Ovary (tissue), 9 donors: Measurements from ENCODE around the gene SLC1A2. TPM values are rescaled to one million over a fixed set of nuclear protein-coding genes. Genes with fewer than 3 reads are reported as not detected.

Experiments used
- DNase-seq, 5 donors: peaks; one replicate each; pipeline ENCODE4 v3.0.0-alpha.2; 2019 to 2020
- H3K27ac ChIP-seq, 2 donors: fragments of 200-600 bp; one replicate each; pipeline versions ENCODE4 v1.5.1 to v1.8.0; 2019 to 2022
- H3K27me3 ChIP-seq: fragments of 200-600 bp; one replicate; pipeline ENCODE4 v1.8.0; 2022
- H3K36me3 ChIP-seq: fragments of 200-600 bp; sonication (generic); one replicate; pipeline ENCODE4 v1.5.1; 2019
- H3K4me1 ChIP-seq: one replicate; pipeline ENCODE4 v1.8.1; 2013; ENCODE audit warnings: mild to moderate bottlenecking, moderate library complexity; ENCODE audit not compliant: insufficient read depth
- H3K4me3 ChIP-seq: fragments of 200-600 bp; sonication (generic); one replicate; pipeline ENCODE4 v1.5.1; 2017
- H3K9me3 ChIP-seq, 2 donors: fragments of 200-600 bp in 1 of 2; sonication (generic) in 1 of 2; one replicate each; pipeline versions ENCODE4 v1.5.1 to v1.8.1; 2013 to 2019; ENCODE audit warnings: mild to moderate bottlenecking in 1 of 2, moderate library complexity in 1 of 2
- EP300 ChIP-seq: sonication (generic); formaldehyde crosslinking; IDR thresholded peaks from one replicate; pipeline ENCODE4 v1.6.1; 2017; ENCODE audit warnings: antibody characterized with exemption
- POLR2A ChIP-seq: fragments of 450-650 bp; IDR thresholded peaks from one replicate; pipeline ENCODE4 v1.6.1; 2017; ENCODE audit warnings: antibody characterized with exemption, mild to moderate bottlenecking, moderate library complexity
- WGBS, 3 donors: extraction: QIAGEN DNeasy Blood & Tissue Kit in 1 of 3; methylation state at CpG; one replicate each; pipeline versions ENCODE4 v1.1.5 to v1.1.7; 2013 to 2017; 5-methylcytosine and 5-hydroxymethylcytosine counted together
- intact Hi-C, 4 donors: fragments of 100-400 bp; cut with DNase I; formaldehyde crosslinking; loops; one replicate each; pipeline versions ENCODE4 v1.11.0 to v1.15.1; 2022 to 2023
- polyA plus RNA-seq, 2 donors: library from polyadenylated mRNA; stranded (reverse); fragments of 200-250 nt in 1 of 2; fragments of 350-450 nt in 1 of 2; fragmentation: Illumina TruSeq in 1 of 2; extraction: RNeasy Lipid Tissue Mini Kit (QIAGEN cat#74804) in 1 of 2; gene quantifications; one replicate each; pipeline ENCODE4 v1.2.3, GENCODE V29; 2013 to 2014
- total RNA-seq, 7 donors: library from RNA; depleted of rRNA in 2 of 7; stranded (reverse); fragments of >200 nt in 2 of 7; fragmentation: NEBNext Ultra II Directional in 3 of 7; extraction: Animal tissue kit (Norgen Biotek cat#: 25700) in 3 of 7; gene quantifications; one replicate each; pipeline versions ENCODE4 v1.1.0 to v1.2.4, GENCODE V29; 2016 to 2023
- TF ChIP-seq, protein P1 (sequence below), 3 donors: fragments of 450-650 bp in 2 of 3; fragments of 200-600 bp in 1 of 3; IDR thresholded peaks; one replicate each; pipeline versions ENCODE4 v1.5.1 to v1.8.0; 2016 to 2022; ENCODE audit warnings: antibody characterized with exemption in 3 of 3, mild to moderate bottlenecking in 1 of 3
- donor health status: DM: no; HTN: no; CAD: no; lungs with moderate emphysema.
- donor health status: DM: no; HTN: no; CAD: no.
- donor health status: Bipolar disorder and iron deficiency.
- donor health status: DM: yes; HTN: yes; CAD: no.
- donor health status: DM: no; HTN: no; CAD: no.
- donor health status: DM: yes; HTN: yes; CAD: no.

SLC1A2 gene
- total and polyA plus RNA-seq, 9 donors, result 0.02 to 0.80 (median 0.15) TPM

DNA sequence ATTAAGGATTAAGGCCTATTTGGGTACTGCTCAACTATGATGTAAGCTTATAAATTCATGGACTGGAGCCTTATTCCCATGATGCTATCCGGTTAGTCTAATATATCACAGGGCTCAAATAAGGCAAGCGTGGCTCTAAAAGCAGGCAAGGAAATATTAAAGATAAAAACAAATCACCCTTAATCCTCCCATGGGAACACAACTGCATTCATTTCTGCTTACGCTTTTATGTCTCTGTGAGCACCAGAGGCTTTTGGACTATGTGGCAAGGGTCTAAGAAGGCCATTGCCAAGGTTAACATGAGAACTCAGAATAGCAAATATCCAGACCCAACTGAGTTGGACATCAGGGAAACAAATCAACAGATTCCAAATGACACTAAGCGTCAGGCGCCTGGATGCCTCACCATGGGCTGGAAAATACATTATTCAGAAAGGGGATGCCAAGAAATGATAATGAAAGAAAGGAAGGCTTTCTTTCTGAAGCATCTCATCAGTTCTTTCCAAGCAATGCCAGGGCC is 138.1 kb downstream of the SLC1A2 start:
- Histone ChIP-seq H3K4me3 (no peak overlapping the region), H3K36me3 (no peaks in the 10 kb centered on the region), H3K27me3 (no peaks in the 10 kb centered on the region), H3K27ac (no peak overlapping the region), H3K4me1 (no peaks in the 10 kb centered on the region), H3K9me3 (no peaks in the 10 kb centered on the region)
- TF ChIP-seq POLR2A (no peak), EP300 (no peak)
- TF ChIP-seq, protein P1, sequence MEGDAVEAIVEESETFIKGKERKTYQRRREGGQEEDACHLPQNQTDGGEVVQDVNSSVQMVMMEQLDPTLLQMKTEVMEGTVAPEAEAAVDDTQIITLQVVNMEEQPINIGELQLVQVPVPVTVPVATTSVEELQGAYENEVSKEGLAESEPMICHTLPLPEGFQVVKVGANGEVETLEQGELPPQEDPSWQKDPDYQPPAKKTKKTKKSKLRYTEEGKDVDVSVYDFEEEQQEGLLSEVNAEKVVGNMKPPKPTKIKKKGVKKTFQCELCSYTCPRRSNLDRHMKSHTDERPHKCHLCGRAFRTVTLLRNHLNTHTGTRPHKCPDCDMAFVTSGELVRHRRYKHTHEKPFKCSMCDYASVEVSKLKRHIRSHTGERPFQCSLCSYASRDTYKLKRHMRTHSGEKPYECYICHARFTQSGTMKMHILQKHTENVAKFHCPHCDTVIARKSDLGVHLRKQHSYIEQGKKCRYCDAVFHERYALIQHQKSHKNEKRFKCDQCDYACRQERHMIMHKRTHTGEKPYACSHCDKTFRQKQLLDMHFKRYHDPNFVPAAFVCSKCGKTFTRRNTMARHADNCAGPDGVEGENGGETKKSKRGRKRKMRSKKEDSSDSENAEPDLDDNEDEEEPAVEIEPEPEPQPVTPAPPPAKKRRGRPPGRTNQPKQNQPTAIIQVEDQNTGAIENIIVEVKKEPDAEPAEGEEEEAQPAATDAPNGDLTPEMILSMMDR (IDR thresholded peaks at IDR 0.05), result no peak
- intact Hi-C loops, result no loop called here
- no peak for DNase-seq
- WGBS, 3 donors, result 70 to 93% (median 86%) methylated on average over 5 of the region's 5 CpGs

DNA sequence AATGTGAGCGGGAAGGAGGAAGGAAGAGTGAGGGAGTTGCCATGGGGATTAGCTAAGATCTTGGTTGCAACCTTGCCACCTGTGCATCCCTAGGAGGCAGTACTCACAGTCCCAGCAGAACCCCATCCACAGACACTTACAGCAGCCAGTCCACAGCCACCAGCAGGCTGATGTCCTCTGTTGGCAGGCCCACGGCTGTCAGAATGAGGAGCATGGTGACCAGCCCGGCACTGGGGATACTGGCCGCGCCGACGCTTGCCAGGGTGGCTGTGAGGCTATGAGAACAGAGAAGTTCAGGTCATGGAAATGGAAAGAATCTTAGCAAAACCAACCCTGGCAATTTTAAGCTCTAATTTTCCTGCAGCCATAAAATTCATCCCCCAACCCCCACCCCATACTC is 138.6 kb downstream of the SLC1A2 start:
- no peak overlapping the region for H3K4me3 ChIP-seq
- H3K36me3 ChIP-seq, result no peaks in the 10 kb centered on the region
- WGBS, 3 donors, result 95 to 97% (median 96%) methylated on average over 7 of the region's 7 CpGs
- intact Hi-C loops, result no loop called here
- H3K27ac ChIP-seq, result no peak overlapping the region
- TF ChIP-seq, protein P1 (IDR thresholded peaks at IDR 0.05), result no peak
- TF ChIP-seq POLR2A, result no peak
- no peak for TF ChIP-seq EP300
- no peaks in the 10 kb centered on the region for H3K9me3 ChIP-seq
- DNase-seq, result no peak
- H3K4me1 ChIP-seq, result no peaks in the 10 kb centered on the region
- no peaks in the 10 kb centered on the region for H3K27me3 ChIP-seq

DNA sequence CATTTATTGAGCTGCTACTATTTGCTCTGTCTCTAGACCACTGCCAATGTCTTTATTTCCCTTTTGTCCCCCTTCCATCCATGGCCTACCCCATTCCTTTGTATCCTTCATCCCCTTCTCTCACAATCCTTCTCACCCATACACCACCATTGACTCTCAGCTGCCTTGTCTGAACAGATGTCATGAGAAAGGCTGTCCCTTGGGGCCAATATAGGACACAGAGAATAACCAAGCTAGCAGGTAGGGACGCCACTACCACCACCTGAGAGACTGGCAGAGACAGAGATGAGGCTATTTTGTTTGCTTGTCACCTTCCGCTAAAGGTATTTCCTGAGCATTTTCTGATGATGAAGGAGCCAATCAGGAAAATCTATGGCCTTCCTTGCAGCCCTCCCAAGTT is 141.5 kb downstream of the SLC1A2 start:
- Histone ChIP-seq H3K9me3 (no peaks in the 10 kb centered on the region), H3K27me3 (no peaks in the 10 kb centered on the region), H3K4me1 (no peaks in the 10 kb centered on the region), H3K36me3 (no peaks in the 10 kb centered on the region), H3K27ac (no peak overlapping the region), H3K4me3 (no peak overlapping the region)
- no peak for DNase-seq
- intact Hi-C loops, result loop anchor here in 1 of 4 donors (10.0 kb wide), 1 partner anchor 63 kb away; no protein-coding TSS in a partner anchor
- TF ChIP-seq EP300 (no peak), POLR2A (no peak)
- TF ChIP-seq, protein P1 (IDR thresholded peaks at IDR 0.05), result no peak
- WGBS, 3 donors, result 90 to 95% (median 94%) methylated on average over 2 of the region's 2 CpGs

DNA sequence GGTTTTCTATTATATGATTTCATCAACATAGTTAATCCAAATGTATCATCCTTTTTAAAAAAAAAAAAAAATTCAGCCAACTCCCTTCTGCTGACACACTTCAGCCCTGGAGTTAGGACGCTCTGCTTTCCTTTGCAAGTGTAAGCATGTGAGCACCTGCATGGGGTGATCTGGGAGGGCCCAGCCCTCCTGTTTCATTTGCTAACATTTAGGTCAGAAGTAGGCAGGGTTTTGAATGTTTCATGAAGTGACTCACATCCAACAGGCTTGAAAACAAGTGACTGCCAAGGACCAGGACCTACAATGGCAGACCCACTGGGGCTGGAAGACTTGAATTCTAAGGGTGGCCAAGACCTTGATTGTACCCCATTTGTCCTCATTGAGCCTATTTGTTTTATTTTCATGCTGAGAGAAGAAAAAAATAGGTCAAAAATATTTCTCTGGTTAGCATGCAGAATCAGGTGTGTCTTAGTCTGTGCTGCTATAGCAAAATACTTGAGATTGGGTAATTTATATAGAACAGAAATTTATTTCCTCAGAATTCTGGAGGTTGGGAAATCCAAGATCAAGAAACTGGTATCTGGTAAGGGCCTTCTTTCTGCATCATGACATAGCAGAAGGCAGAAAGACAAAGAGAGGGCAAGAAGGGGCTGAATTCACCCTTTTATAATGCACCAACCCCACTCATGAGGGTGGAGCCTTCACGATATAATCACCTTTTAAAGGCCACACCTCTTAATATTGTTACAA is 142.8 kb downstream of the SLC1A2 start:
- DNase-seq, result no peak
- Histone ChIP-seq H3K36me3 (no peaks in the 10 kb centered on the region), H3K4me1 (no peaks in the 10 kb centered on the region), H3K4me3 (no peak overlapping the region), H3K27me3 (no peaks in the 10 kb centered on the region), H3K9me3 (no peaks in the 10 kb centered on the region), H3K27ac (no peak overlapping the region)
- TF ChIP-seq POLR2A (no peak), EP300 (no peak)
- TF ChIP-seq, protein P1 (IDR thresholded peaks at IDR 0.05), result no peak
- intact Hi-C loops, result loop anchor here in 1 of 4 donors (10.0 kb wide), 1 partner anchor 62 kb away; no protein-coding TSS in a partner anchor
- WGBS, 3 donors, result 89 to 93% (median 90%) methylated on average over 2 of the region's 2 CpGs
